ENCODE measurements around the gene CPT1A.
"Not testable (repeated sequence)": the region's sequence is repeated elsewhere in the genome, so short reads cannot be mapped to it uniquely, and the experiment has no call there.

Gene CPT1A

GRCh38 chr11:68841718-68842426 lies at the start of gene CPT1A:
TSS of gene CPT1A (minus strand) at chr11:68841916. CDS start at chr11:68815474, 26,442 bp downstream.
- DNase-seq (ENCODE audit: extremely low read depth in 1 of 2, low read depth in 1 of 2): peak in 1 of 2 donors; percentile 58

GRCh38 chr11:68890490-68891231 lies 48.9 kb upstream of the CPT1A start:
- no peak for DNase-seq (ENCODE audit: extremely low read depth in 1 of 2, low read depth in 1 of 2)

- DNase-seq (ENCODE audit: extremely low read depth in 1 of 2, low read depth in 1 of 2): no peak
These were observed 48.3 kb upstream of the CPT1A start for GRCh38 chr11:68889948-68890446.

- DNase-seq (ENCODE audit: extremely low read depth in 1 of 2, low read depth in 1 of 2): not testable (repeated sequence)
These were observed 43.1 kb upstream of the CPT1A start for GRCh38 chr11:68884827-68885226.

- DNase-seq (ENCODE audit: extremely low read depth in 1 of 2, low read depth in 1 of 2): no peak
These were observed 40.7 kb upstream of the CPT1A start for GRCh38 chr11:68882391-68882790.

GRCh38 chr11:68881320-68881719 lies 39.6 kb upstream of the CPT1A start:
- DNase-seq (ENCODE audit: extremely low read depth in 1 of 2, low read depth in 1 of 2): no peak

GRCh38 chr11:68880851-68881250 lies 39.1 kb upstream of the CPT1A start:
- no peak for DNase-seq (ENCODE audit: extremely low read depth in 1 of 2, low read depth in 1 of 2)

- no peak for DNase-seq (ENCODE audit: extremely low read depth in 1 of 2, low read depth in 1 of 2)
These were observed 36.3 kb upstream of the CPT1A start for GRCh38 chr11:68878022-68878421.

GRCh38 chr11:68872216-68873003 lies 30.7 kb upstream of the CPT1A start:
- DNase-seq (ENCODE audit: extremely low read depth in 1 of 2, low read depth in 1 of 2): no peak

- no peak for DNase-seq (ENCODE audit: extremely low read depth in 1 of 2, low read depth in 1 of 2)
These were observed 28.8 kb upstream of the CPT1A start for GRCh38 chr11:68870470-68870869.

- DNase-seq (ENCODE audit: extremely low read depth in 1 of 2, low read depth in 1 of 2): no peak
These were observed 26.6 kb upstream of the CPT1A start for GRCh38 chr11:68868221-68868835.

- no peak for DNase-seq (ENCODE audit: extremely low read depth in 1 of 2, low read depth in 1 of 2)
These were observed 25.4 kb upstream of the CPT1A start for GRCh38 chr11:68867066-68867465.

- DNase-seq (ENCODE audit: extremely low read depth in 1 of 2, low read depth in 1 of 2): no peak
These were observed 23.5 kb upstream of the CPT1A start for GRCh38 chr11:68865241-68865640.

- DNase-seq (ENCODE audit: extremely low read depth in 1 of 2, low read depth in 1 of 2): no peak
These were observed 22.0 kb upstream of the CPT1A start for GRCh38 chr11:68863553-68864265.

- no peak for DNase-seq (ENCODE audit: extremely low read depth in 1 of 2, low read depth in 1 of 2)
These were observed 20.7 kb upstream of the CPT1A start for GRCh38 chr11:68862421-68862820.

- no peak for DNase-seq (ENCODE audit: extremely low read depth in 1 of 2, low read depth in 1 of 2)
These were observed 17.4 kb upstream of the CPT1A start for GRCh38 chr11:68859123-68859522.

GRCh38 chr11:68857037-68857586 lies 15.4 kb upstream of the CPT1A start:
- no peak for DNase-seq (ENCODE audit: extremely low read depth in 1 of 2, low read depth in 1 of 2)

- DNase-seq (ENCODE audit: extremely low read depth in 1 of 2, low read depth in 1 of 2): not testable (repeated sequence)
These were observed 14.8 kb upstream of the CPT1A start for GRCh38 chr11:68856425-68857030.

- no peak for DNase-seq (ENCODE audit: extremely low read depth in 1 of 2, low read depth in 1 of 2)
These were observed 13.7 kb upstream of the CPT1A start for GRCh38 chr11:68855205-68855981.
